ENCODE data around the gene FBXO27. TPM values are rescaled to one million over a fixed set of nuclear protein-coding genes. Genes with fewer than 3 reads are reported as not detected.
"Not testable (repeated sequence)": the region's sequence is repeated elsewhere in the genome, so short reads cannot be mapped to it uniquely, and the experiment has no call there.

FBXO27 gene
- polyA plus RNA-seq, 3 donors: 7.1 to 8.7 (median 7.2) TPM

DNA sequence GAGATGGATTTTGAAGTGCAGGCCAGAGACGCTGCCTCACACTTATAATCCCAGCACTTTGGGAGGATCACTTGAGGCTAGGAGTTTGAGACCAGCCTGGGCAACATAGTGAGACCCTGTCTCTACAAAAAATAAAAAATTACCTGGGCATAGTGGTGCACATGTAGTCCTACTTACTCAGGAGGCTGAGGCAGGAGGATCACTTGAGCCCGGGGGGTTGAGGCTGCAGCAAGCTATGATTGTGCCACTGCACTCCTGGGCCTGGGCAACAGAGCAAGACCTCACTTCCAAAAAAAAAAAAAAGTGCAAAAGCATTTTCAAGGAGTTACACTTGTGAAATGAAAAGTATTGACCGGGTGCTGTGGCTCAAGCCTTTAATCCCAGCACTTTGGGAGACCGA lies 29.2 kb downstream of the FBXO27 start:
- no peak for DNase-seq (ENCODE audit: extremely low read depth in 1 of 11, low read depth in 9 of 11, low spot score in 4 of 11)

DNA sequence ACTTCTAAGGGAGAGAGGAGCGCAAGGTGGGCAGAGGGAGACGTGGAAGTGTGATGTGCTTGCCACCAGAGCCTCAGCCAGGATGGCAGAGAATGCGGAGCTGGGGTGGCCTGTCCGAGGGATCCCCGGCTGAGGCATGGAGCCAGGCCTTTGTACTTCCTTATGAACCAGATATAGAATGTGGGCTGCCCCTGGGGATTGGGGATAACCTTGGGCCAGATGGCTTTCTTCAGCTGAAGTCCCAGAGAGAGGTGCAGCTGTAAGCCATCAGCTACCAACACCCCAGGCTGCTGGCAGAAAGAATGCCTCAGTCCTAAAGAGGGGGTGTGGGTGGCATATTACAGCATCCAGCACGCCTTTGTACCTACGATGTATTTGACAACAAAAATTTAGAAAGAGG lies 31.3 kb downstream of the FBXO27 start:
- DNase-seq (ENCODE audit: extremely low read depth in 1 of 11, low read depth in 9 of 11, low spot score in 4 of 11): no peak

DNA sequence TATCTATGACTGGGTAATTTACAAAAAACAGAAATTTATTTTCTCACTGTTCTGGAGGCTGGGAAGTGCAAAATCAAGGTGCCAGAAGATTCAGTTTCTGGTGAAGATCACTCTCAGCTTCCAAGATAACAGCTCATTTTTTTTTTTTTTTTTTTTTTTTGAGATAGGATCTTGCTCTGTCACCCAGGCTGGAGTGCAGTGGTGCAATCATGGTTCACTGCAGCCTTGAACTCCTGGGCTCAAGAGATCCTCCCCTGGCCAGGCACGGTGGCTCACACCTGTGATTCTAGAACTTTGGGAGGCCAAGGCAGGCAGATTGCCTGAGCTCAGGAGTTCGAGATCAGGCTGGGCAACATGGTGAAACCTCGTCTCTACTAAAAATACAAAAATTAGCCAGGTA lies 34.8 kb downstream of the FBXO27 start:
- not testable (repeated sequence) for DNase-seq (ENCODE audit: extremely low read depth in 1 of 11, low read depth in 9 of 11, low spot score in 4 of 11)

DNA sequence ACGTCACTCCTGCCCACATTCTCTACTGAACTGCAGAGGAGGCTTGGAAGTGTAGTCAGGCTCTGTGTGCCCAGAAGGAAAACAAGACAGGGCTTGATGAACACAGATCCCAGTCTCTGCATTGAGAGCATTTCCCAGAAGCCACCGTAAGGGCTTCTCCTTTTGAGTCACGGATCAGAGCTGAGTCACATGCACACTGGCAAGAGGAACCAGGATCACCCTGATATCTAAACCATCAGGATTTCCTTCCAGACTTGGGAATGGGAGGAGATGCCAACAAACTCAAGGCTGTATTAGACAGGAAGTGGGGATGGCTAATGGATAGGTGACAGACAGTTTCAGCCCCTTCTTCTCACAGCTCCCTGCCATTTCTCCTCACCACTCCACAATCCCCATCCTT lies 39.1 kb downstream of the FBXO27 start:
- DNase-seq (ENCODE audit: extremely low read depth in 1 of 11, low read depth in 9 of 11, low spot score in 4 of 11): no peak

DNA sequence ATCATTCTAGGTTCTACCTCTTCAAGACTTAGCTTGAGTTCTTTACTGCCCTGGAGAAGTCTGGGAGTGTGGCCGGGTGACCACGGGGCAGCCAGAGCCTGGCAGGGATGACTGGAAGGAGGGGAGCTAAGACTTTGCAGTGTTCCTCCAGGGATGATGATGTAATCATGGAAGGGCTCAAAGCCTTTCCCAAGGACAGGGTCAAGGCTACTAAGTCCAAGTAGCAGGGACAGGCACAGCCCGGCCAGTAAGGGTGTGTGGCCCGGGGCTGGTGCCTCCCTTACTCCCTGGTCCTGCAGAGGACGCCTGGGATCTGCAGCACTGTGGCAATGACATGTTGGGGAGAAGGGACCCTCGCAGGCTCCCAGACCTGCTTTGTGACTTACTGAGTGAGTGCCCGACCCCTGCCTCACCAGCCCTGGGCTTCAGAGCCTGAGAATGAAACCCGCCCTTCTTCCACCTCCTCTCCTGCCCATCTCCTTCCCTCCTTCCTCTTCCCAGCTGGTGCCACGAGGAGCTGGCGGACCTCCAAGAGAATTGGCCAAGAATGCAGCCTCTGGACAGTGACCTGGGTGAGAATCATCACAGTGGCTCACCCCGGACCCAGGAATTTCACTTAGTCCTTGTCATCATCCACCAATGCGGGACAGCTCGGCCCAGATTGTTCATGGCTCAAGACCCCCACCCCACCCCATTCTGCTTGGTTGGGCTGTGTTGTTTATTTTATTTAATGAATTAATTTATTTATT lies 41.2 kb downstream of the FBXO27 start:
- no peak for DNase-seq (ENCODE audit: extremely low read depth in 1 of 11, low read depth in 9 of 11, low spot score in 4 of 11)

DNA sequence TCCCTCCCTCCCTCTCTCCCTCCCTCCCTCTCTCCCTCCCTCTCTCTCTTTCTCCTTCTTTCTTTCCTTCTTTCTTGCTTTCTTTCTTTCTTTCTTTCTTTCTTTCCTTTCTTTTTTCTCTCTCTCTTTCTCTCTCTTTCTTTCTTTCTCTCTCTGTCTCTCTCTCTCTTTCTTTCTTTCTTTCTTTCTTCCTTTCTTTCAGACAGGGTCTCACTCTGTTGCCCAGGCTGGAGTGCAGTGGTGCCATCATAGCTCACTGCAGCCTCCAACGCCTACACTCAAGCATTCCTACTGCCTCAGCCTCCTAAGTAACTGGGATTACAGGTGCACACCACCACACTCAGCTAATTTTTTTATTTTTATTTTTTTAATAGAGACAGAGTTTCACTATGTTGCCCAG lies 42.7 kb downstream of the FBXO27 start:
- DNase-seq (ENCODE audit: extremely low read depth in 1 of 11, low read depth in 9 of 11, low spot score in 4 of 11): not testable (repeated sequence)

DNA sequence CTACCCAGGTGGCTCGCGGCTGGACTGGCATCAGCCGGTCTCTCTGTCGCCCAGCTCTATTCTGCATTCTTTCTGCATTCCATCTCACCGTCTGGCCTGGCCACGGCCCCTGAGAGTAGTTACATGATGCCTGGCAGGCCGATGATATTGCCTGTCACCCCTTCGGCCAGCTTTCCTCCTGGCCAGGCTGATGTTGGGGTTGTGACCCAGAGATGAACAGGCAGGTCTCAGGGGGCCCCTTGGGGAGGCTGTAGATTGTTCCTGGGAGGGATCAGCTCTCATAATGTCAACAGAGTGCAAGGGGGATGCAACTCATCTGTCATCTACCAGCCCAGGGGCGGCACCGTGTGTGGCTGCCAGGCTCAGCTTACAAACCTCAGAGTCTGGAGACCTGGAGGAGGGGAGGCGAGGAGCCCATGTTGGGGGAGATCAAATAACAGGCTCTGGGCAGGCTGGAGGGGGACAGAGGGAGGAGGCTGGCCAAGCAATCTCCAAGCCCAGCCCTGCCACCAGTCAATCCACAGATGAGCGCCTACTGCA lies 43.2 kb downstream of the FBXO27 start:
- peak in 10 of 11 donors; percentile 43 to 85 (median 76) for DNase-seq (ENCODE audit: extremely low read depth in 1 of 11, low read depth in 9 of 11, low spot score in 4 of 11)

DNA sequence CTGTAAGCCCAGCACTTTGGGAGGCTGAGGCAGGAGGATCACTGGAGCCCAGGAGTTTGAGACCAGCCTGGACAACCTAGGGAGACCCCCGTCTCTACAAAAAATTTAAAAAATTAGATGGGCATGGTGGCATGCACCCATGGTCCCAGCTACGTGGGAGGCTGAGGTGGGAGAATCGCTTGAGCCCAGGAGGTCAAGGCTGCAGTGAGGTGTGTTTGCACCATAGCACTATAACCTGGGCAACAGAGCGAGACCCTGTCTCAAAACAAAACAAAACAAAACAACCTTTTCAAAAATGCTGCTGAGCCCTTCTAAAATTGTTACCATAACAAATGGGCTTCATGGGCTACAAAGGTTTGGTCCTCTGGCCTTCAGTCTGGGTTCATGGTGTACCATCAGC lies 43.7 kb downstream of the FBXO27 start:
- DNase-seq (ENCODE audit: extremely low read depth in 1 of 11, low read depth in 9 of 11, low spot score in 4 of 11): not testable (repeated sequence)

DNA sequence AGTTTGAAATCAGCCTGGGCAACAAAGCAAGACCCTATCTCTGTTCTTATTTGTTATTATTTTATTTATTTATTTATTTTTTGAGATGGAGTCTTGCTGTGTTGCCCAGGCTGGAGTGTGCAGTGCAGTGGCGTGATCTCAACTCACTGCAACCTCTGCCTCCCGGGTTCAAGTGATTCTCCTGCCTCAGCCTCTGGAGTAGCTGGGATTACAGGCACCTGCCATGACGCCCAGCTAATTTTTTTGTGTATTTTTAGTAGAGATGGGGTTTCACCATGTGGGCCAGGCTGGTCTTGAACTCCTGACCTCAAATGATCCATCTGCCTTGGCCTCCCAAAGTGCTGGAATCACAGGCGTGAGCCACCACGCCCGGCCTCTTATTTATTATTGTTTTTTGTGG lies 44.6 kb downstream of the FBXO27 start:
- not testable (repeated sequence) for DNase-seq (ENCODE audit: extremely low read depth in 1 of 11, low read depth in 9 of 11, low spot score in 4 of 11)

DNA sequence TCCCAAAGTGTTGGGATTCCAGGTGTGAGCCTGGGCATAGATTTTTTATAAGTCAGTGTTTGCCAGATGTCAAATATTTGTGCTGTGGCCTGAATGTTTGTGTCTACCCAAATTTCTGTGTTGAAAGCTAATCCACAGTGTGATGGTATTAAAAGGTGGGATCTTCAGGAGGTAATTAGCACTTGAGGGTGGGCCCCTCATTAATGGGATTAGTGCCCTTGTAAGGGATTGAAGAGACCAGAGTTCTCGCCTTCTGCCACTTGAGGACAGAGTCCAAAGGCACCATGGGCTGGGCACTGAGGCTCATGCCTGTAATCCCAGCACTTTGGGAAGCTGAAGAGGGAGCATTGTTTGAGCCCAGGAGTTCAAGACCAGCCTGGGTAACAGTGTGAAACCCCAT lies 47.1 kb downstream of the FBXO27 start:
- no peak for DNase-seq (ENCODE audit: extremely low read depth in 1 of 11, low read depth in 9 of 11, low spot score in 4 of 11)

DNA sequence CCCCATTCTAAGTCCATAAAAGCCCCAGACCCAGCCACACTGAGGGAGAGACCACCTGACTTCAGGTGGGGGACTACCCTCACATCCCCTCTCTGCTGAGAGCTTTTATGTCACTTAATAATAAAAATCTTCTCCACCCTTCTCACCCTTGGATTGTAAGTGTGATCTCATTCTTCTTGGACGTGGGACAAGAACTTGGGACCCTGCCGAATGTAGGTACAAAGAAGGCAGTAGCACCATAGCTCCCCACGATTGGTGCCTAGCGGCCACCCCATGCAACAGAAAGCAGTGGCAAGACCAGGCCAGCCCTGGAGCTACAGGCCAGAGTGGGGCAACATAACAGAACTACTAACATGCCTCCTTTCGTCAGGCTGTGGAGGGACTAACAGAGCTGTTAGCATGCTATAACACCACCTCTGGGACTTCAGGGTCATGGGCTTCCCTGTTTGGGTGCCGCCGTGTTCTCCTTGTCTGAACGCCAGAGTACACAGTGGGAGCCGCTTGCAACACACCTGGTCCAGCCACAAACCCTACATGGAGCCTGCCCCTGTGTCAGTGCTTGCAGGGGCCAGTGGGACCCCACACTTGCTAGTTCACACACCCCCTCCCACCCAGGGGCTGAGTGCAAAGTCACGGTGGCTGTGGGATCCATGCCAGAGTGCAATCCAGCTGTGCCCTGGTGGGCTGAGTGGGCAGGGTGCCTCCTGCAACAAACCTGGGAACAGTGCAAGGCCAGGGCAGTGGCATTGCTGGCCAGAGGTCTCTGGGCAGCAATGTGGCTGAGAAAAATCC lies 51.6 kb downstream of the FBXO27 start:
- DNase-seq (ENCODE audit: extremely low read depth in 1 of 11, low read depth in 9 of 11, low spot score in 4 of 11): no peak

DNA sequence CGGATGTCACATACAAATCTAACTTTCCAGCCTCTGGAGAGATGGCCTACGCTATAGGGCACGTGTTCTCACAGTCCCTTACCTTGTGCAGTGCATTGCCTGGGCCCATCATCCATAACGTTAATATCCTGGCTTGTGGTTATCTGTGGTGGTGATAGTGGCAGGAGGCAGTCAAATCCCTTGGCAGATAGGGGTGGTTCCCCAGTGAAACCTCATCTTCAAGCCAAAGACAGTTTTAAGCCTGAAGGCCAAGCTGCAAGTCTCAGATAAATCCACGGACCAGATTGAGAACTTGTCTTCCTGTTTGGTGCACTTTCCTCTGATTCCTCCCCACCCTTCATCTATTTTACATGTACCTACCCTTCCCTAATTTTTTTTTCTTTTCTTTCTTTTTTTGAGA lies 52.5 kb downstream of the FBXO27 start:
- no peak for DNase-seq (ENCODE audit: extremely low read depth in 1 of 11, low read depth in 9 of 11, low spot score in 4 of 11)

DNA sequence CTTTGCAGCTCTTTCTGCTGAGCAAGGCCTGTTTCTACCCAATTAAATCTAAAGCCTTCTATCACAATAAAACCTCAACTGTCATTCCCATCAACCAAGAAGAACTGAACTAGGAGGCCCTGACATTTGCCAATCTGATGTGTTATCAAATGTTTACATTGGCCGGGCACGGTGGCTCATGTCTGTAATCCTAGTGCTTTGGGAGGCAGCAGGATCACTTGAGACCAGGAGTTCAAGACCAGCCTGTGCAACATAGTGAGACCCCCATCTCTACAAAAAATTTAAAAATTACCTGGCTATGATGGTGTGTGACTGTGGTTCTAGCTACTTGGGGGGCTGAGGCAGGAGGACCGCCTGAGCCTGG lies 54.0 kb downstream of the FBXO27 start:
- DNase-seq (ENCODE audit: extremely low read depth in 1 of 11, low read depth in 9 of 11, low spot score in 4 of 11): no peak

DNA sequence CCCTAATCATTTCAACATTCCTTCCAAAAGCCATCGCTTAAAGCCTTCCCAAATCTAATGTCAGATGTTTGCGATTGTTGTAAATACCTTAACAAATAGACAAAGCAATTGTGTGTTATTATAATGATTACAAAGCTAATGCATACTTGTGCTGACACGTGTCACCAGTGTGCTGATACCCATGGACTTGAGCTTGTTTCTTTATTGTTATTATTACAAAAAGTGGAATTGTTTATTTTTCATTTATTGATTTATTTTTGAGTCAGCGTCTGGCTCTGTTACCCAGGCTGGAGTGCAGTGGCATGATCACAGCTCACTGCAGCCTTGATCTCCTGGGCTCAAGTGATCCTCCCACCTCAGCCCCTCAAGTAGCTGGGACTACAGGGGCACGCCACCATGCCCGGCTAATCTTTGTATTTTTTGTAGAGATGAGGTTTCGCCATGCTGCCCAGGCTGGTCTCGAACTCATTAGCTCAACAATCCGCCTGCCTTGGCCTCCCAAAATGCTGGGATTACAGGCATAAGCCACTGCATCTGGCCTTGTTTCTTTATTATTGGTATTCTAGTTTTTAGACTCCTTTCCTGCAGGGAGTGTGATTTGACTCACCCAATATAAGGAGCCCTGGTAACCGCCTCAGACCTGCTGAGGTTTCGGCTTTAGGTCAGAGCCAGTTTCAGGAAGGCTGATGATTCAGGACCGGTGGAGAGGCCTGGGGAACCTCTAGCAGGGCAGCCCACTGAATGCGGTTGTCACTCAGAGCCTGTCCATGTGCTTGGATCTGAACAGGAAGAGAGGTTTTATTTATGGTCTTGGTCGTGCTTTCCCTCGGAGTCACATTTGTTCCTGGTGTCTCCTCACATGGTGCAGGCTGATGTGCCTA lies 54.7 kb downstream of the FBXO27 start:
- no peak for DNase-seq (ENCODE audit: extremely low read depth in 1 of 11, low read depth in 9 of 11, low spot score in 4 of 11)

DNA sequence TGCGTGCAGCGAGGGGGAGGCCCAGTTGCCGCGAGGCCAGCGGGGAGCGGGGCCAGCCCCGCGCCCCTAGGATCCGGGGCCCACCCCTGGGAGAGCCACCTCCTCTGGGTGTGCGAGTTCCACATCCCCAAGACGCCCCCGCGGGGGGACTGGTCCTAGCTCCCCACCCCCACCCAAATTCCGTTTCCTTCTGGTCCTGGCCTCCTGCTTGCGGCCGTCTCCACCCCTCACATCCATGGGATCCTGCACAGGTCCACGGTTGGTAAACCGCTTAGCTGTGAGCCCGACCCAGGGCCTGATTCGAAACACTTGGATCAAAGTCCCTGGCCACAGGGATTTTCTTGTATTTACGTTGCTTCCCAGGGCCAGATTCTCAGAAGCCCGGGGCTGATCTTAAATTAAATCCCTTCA lies 56.5 kb downstream of the FBXO27 start:
- peak in 8 of 11 donors; percentile 31 to 53 (median 38) for DNase-seq (ENCODE audit: extremely low read depth in 1 of 11, low read depth in 9 of 11, low spot score in 4 of 11)

DNA sequence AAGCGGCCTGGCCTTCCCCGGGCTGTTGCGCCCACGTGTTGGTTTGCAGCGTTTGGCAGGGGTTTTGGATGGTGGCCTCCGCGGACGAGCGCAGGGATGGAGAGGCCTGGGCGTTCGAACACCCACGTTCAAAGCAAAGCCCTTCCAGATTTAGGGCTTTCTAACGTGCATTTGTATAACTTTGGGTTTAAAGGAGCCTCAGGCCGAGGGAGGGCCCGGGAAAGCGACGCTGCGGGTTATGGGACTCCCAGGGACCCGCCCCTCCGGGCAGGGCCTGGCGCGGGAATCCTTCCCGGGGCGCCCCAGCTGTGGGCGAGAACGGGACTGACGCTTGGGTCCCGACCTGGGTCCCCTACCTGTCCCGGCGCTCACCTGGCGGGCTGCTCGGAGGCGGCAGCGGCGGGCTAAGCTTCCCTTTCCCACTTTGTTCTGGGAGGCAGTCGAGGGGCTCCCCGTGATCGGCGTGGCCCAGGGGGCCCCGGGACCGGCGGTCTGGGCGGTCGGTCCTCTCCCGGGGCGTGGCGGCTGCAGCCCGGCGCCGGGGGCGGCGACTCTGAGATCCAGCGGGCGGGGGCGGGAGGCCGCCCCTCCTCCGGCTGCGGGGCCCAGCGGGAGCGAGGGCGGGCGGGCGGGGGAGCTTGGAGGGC lies 57.0 kb downstream of the FBXO27 start, which contains the start of gene FBXO17:
Gene FBXO17, minus strand, starts transcription at position 529 of the 647 bp plus-strand sequence. CDS start 25,423 bp downstream, outside the sequence.
- peak in 9 of 11 donors; percentile 40 to 70 (median 63) for DNase-seq (ENCODE audit: extremely low read depth in 1 of 11, low read depth in 9 of 11, low spot score in 4 of 11)

DNA sequence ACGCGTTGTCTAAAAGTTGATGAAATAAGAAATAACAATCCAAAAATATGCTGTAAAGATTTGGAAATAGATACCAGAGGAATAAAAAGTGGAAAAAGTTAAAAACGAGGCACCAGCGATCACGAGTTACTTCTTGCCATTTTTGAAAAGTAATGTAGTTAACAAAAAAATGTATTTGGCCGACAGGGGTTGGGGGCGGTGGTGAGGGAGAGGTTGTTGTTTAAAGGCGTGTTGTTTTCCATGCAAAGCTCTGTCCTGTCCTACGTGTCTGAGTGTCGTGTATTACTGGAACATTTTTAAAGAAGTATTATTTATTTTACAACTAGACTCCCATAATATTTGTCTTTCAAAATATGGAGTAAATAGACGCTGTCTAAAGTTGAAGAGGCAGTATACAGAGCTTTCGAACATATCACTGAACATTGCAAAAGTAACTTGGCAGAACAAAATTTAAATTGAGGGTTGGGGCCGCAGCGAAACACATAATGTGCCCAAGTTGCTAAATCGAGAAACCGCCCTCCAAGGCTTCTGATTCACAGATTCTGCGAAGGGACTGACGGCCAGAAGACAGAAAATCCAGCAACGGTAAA lies 57.6 kb downstream of the FBXO27 start:
- DNase-seq (ENCODE audit: extremely low read depth in 1 of 11, low read depth in 9 of 11, low spot score in 4 of 11): no peak
